Fibroblast of upper back skin (primary cell): ENCODE results near the gene MORC2.

Source experiments
- DNase-seq: peaks from one replicate; pipeline ENCODE4 v3.0.0-alpha.2; 2013

Gene MORC2

GRCh38 chr22:30885001-30885366 is 83.6 kb downstream of the MORC2 start:
- DNase-seq, result no peak

DNA sequence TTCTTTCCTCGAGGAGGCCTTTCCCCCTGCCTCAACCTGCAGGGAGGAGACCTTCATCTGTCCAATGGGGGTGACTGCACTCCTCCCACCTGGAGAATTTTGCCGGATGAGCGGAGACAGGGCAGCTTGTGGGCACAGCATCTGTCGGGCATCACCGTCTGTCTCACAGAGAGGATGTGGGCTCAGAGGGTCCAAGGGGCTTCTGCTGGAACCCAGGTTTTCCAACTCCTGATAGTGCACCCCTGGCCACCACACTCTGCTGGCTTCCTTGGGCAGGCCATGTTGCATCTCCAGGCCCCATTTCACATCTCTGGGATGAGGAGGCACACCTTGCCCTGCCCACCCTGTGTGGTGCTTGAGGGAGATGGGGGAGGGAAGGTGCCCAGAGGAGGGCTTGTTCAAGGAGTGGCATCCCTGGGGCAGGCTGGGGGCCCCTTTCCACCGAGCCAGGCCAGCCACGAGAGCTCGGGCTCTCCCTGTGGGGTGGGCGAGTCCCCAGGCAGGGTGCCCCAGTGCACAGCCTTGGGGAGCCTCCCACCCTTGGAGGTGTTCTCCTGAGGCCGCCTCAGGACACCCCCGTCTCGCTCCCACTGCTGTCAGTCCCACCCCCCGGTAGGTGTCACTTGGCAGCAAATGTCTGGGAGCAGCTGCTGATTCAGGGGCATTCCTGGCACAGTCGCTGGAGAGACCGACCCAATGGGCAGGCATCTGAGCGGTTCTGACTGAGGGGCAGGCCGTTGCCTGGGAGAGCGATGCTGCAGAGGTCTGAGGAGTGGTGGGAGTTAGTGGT is 84.2 kb downstream of the MORC2 start:
- no peak for DNase-seq

- no peak for DNase-seq
Observed at GRCh38 chr22:30883586-30884145, 84.9 kb downstream of the MORC2 start.

- DNase-seq, result no peak
Observed at GRCh38 chr22:30882974-30883533, 85.5 kb downstream of the MORC2 start.

DNA sequence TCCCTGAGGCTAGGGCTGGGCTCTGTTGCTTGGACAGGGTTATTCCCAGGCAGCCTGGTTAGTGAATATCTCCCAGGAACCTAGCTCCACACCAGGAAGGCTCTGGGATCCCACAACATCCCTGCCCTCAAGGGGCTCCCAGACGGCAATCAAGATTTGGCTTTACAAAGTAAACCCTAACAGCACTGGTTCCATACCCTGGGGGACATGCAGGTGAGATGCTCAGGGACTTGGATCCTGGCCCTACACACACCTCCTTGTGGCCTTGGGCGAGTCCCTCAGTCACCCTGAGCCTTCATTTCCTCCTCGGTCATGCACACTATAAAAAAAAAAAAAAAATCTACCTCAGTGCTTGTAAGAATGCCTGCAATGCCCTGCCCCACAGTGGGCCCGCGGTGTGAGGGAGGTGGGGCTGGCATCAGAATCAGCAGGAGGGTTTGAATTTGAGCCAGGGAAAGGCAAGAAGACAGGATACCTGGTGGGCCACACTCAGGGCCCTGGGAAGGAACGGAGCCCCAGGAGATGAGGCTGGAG is 86.3 kb downstream of the MORC2 start:
- DNase-seq, result no peak

GRCh38 chr22:30881361-30882183 is 87.0 kb downstream of the MORC2 start:
- DNase-seq, result no peak

- DNase-seq, result no peak
Observed at GRCh38 chr22:30880847-30881246, 87.7 kb downstream of the MORC2 start.

DNA sequence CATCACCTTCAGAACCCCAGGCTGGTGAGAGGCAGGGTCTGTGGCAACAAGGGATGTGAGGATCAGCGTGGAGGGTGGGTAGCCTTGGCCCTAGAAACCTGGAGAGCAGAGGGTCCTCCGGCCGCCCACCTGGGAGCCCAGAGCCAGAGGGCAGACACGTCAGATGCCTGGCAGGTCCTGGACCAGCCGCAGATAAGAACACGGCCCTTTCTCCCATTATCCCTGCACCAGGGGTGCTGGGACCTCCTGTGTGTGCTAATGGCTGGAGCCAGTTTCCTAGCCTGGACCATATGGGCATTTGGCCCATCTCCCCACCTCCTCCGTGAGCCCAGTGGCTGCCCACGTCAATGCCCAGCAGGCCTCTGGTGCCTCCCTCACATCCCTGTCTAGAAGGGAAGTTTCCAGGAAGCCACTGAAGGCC is 88.4 kb downstream of the MORC2 start:
- DNase-seq, result no peak

DNA sequence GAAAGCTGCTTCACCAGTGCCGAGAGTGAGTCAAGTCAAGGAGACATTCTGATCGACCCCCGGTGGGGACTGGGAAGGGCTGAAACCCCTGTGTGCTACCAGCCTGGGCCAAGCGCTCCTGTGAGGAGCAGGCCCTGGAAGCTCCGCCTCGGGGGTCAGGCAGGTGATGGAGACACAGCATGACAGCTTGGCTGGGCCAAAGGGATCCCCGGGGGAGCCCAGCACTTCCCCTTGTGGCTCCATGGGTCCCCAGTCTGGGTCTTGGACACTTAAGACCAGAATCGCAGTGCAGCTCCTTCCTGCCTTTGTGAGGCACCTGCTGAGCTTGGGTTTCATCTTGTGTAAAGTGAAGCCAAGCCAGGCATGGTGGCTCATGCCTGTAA is 89.2 kb downstream of the MORC2 start:
- DNase-seq, result no peak

DNA sequence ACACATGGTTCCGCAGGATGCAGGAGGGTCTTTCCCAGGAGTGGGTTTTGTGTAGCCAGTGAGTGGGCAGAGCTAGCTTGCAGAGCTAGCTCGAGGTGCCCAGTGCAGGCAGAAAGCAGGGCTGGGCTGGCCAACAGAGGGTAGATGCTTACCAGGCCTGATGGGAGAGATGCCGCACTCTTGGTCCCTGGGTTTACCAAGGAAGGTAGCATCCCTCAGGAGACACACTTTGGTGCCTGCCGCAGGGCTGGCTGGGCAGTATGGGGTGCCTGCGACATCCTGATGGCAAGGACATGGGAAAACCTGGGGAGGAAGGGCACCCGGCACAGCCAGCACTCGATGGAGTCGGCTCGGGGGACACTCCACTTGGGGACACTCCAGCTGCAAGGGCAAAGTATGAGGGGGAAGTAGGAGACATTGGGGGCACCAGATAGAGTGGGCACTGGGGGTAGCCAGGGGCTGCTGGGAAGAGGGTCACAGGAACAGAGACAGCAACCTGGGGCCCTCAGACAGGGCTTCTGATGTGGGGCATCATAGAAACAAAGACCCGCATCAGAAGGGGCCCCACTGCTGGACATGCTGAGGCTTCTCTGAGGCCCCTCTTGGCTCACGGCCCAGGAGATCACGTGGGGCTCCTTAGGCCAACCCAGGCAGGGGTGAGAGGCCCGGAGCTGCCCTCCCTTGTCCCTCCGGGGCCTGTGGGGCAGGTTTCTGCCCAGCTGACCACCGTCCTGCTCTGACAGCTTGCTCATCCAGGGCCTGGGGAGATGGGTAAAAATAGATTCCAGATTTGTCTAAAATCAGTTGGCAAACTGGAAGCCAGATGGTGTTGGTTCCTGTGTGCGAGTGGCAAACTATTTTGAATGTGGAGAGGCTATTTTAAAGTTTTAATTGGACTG is 89.8 kb downstream of the MORC2 start:
- no peak for DNase-seq

- no peak for DNase-seq
Observed at GRCh38 chr22:30877662-30878515, 90.7 kb downstream of the MORC2 start.

- DNase-seq, result peak; percentile 48
Observed at GRCh38 chr22:30876915-30877553, 91.5 kb downstream of the MORC2 start.

GRCh38 chr22:30876221-30876751 is 92.3 kb downstream of the MORC2 start:
- DNase-seq, result no peak

- no peak for DNase-seq
Observed at GRCh38 chr22:30875481-30876215, 92.9 kb downstream of the MORC2 start.
